ENCODE measurements around the gene IL17B. TPM values are rescaled to one million over a fixed set of nuclear protein-coding genes. Genes with fewer than 3 reads are reported as not detected.
"Not testable (repeated sequence)": the region's sequence is repeated elsewhere in the genome, so short reads cannot be mapped to it uniquely, and the experiment has no call there.

Gene IL17B
- total and polyA plus RNA-seq, 7 donors, result 0.08 to 0.58 (median 0.42) TPM; not detected in 4

DNA sequence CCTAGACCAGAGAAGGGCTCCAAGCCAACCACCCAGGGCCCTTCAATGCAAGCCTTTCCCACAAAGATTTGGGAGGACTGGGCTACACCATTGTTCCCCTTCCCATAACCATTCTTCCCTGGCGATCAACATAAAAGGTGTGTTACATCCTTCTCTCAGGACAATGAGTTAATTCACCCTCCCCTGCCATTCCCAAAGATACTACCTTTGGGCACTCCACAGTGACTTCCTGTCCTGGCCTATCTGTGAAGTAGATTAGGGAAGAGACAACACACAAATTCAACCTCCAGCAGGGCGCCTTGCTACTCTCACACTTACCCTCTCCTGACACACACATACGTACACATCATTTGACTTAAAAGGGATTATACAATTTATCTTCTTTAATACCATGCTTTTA, 23.2 kb upstream of the IL17B start:
- TF ChIP-seq CTCF (IDR thresholded peaks at IDR 0.05), result no peak
- Histone ChIP-seq H3K4me1 (no peaks in the 10 kb centered on the region), H3K27ac (no peak overlapping the region), H3K36me3 (ENCODE audit: insufficient read depth in 1 of 2, low read depth in 1 of 2) (no peaks in the 10 kb centered on the region), H3K4me3 (no peak overlapping the region), H3K27me3 (ENCODE audit: insufficient read depth in 3 of 3, low read length in 2 of 3) (no peaks in the 10 kb centered on the region), H3K9me3 (no peaks in the 10 kb centered on the region)
- DNase-seq (no peak), ATAC-seq (no peak)
- WGBS, 3 donors, result 96 to 98% (median 97%) methylated on average over 3 of the region's 3 CpGs
- intact Hi-C loops (cut with DNase I), result no loop called here

DNA sequence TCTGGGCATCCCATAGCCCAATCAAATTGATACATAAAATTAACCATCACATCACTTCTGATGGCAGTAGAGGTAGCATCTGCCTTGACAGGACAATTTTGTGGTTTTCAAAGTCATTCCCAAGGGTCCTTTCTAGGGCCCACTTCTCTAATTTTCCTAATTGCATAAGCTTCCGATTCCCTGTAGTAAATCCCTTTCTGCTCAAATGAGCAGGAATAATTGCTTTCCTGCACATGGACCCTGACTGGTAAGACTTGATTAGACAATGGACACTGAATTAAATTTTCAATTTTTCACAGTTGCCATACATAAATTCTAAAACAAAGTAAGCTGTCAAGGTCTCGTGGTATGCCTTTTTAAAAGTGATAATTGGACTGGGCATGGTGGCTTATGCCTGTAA, 22.0 kb upstream of the IL17B start:
- no peaks in the 10 kb centered on the region for H3K36me3 ChIP-seq (ENCODE audit: insufficient read depth in 1 of 2, low read depth in 1 of 2)
- DNase-seq (no peak), ATAC-seq (no peak)
- H3K27ac ChIP-seq, result no peak overlapping the region
- TF ChIP-seq CTCF (IDR thresholded peaks at IDR 0.05), result no peak
- H3K4me1 ChIP-seq, result no peaks in the 10 kb centered on the region
- no peak overlapping the region for H3K4me3 ChIP-seq
- no peaks in the 10 kb centered on the region for H3K27me3 ChIP-seq (ENCODE audit: insufficient read depth in 3 of 3, low read length in 2 of 3)
- WGBS, 3 donors, result 78 to 98% (median 80%) methylated on average over 2 of the region's 2 CpGs
- intact Hi-C loops (cut with DNase I), result no loop called here
- no peaks in the 10 kb centered on the region for H3K9me3 ChIP-seq

DNA sequence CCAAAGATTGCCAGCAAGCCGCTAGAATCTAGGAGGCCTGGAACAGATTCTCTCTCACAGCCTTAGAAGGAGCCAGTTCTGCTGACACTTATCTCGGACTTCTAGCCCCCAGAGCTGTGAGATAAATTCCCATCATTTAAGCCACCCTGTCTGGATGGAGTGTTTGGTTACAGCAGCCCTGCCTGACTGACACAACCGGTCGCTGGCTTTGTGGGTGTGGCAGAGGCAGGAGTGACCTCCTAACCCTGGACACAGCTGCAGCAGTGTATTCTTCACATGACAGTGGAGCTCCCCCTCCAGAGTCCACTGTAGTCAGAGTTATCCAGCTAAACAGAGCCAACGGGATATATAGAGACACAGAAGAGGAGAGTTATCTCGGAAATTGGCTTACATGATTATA, 21.2 kb upstream of the IL17B start:
- peak in 3 of 4 donors; percentile 44 to 67 (median 65) for ATAC-seq

DNA sequence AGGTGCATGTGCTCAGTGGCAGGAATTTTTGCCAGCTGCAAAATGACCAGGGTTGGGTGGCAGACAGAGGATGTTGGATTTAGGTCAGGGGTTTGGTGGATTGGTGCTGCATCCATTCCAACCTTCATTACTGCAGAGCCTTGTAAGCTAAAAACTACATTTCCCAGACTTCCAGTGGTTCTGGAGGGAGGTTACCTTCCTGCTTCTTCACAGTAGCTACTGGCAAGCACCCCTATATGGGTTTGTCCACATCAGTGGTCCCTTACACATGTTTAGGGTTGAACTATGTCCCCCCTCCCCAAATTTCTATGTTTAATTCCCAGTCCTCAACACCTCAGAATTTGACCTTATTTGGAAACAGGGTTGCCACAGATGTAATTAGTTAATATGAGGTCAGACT, 20.7 kb upstream of the IL17B start:
- ATAC-seq, result no peak

More for the DNA sequence above, 21.2 kb upstream of the IL17B start:
- intact Hi-C loops (cut with DNase I), result no loop called here
- no peaks in the 10 kb centered on the region for H3K27me3 ChIP-seq (ENCODE audit: insufficient read depth in 3 of 3, low read length in 2 of 3)
- WGBS, 3 donors, result 41 to 51% (median 46%) methylated on average over 6 of the region's 6 CpGs
- no peak for DNase-seq
- H3K36me3 ChIP-seq (ENCODE audit: insufficient read depth in 1 of 2, low read depth in 1 of 2), result no peaks in the 10 kb centered on the region
- no peak overlapping the region for H3K27ac ChIP-seq
- no peak for TF ChIP-seq CTCF (IDR thresholded peaks at IDR 0.05)
- no peaks in the 10 kb centered on the region for H3K9me3 ChIP-seq
- no peaks in the 10 kb centered on the region for H3K4me1 ChIP-seq
- no peak overlapping the region for H3K4me3 ChIP-seq

GRCh38 chr5:149398747-149399266, 19.7 kb upstream of the IL17B start:
- H3K27ac ChIP-seq; H3K4me3 ChIP-seq; ATAC-seq; H3K27me3 ChIP-seq (ENCODE audit: insufficient read depth in 3 of 3, low read length in 2 of 3); DNase-seq; intact Hi-C loops (cut with DNase I); H3K36me3 ChIP-seq (ENCODE audit: insufficient read depth in 1 of 2, low read depth in 1 of 2); H3K9me3 ChIP-seq; H3K4me1 ChIP-seq: not testable (repeated sequence)
- 80 to 85% (median 84%) methylated on average over 7 of the region's 7 CpGs for whole genome bisulfite sequencing, 3 donors

More for the DNA sequence above, 20.7 kb upstream of the IL17B start:
- Histone ChIP-seq H3K4me1 (no peaks in the 10 kb centered on the region), H3K36me3 (ENCODE audit: insufficient read depth in 1 of 2, low read depth in 1 of 2) (no peaks in the 10 kb centered on the region), H3K27ac (no peak overlapping the region), H3K27me3 (ENCODE audit: insufficient read depth in 3 of 3, low read length in 2 of 3) (no peaks in the 10 kb centered on the region), H3K9me3 (no peaks in the 10 kb centered on the region), H3K4me3 (no peak overlapping the region)
- no peak for TF ChIP-seq CTCF (IDR thresholded peaks at IDR 0.05)
- no peak for DNase-seq
- intact Hi-C loops (cut with DNase I), result no loop called here

Measured in psoas muscle (tissue), 8 donors.